PC-3 (cell line): ENCODE measurements around the gene SDSL. TPM values are rescaled to one million over a fixed set of nuclear protein-coding genes. Genes with fewer than 3 reads are reported as not detected.

Experiments used
- ATAC-seq: fragments of 200-7000 bp; cut with Tn5 transposase; 2 replicates; pipeline ENCODE4 v1.9.1; 2020; ENCODE audit warnings: mild to moderate bottlenecking, moderate library complexity
- BruUV-seq: library from RNA; stranded (reverse); fragments of 400-500 nt; replicated peaks from 2 replicates; lab custom pipeline; 2021; lab: Mats Ljungman, UMichigan
- CTCF ChIA-PET: fragments of 300-600 bp; sonication (Branson Sonifier 250); formaldehyde crosslinking; loops from one replicate; lab custom pipeline; 2022; ENCODE audit warnings: antibody characterized with exemption; lab: Charles Lee
- POLR2A ChIA-PET: fragments of 300-600 bp; sonication (Branson Sonifier 250); formaldehyde crosslinking; loops from one replicate; lab custom pipeline; 2022; ENCODE audit warnings: antibody characterized with exemption; ENCODE audit not compliant: unreplicated experiment; lab: Charles Lee
- DNase-seq: peaks from one replicate; pipeline ENCODE4 v3.0.0-alpha.2; 2015
- H2AFZ ChIP-seq: fragments of 300-600 bp; sonication (generic); 2 replicates; pipeline ENCODE4 v1.6.0; 2016; ENCODE audit warnings: antibody characterized with exemption, low read length
- H3F3A ChIP-seq: fragments of 300-600 bp; sonication (generic); one replicate; pipeline ENCODE4 v1.6.0; 2017; ENCODE audit warnings: antibody characterized with exemption, low read length, control low read depth, mild to moderate bottlenecking; ENCODE audit not compliant: unreplicated experiment
- H3K27ac ChIP-seq: fragments of 300-600 bp; sonication (generic); 2 replicates; pipeline ENCODE4 v1.5.1; 2016; ENCODE audit warnings: mild to moderate bottlenecking, low read length
- H3K27me3 ChIP-seq: fragments of 300-600 bp; sonication (generic); 2 replicates; pipeline ENCODE4 v1.6.1; 2016; ENCODE audit warnings: low read length, mixed read lengths
- H3K36me3 ChIP-seq: fragments of 300-600 bp; sonication (generic); 2 replicates; pipeline ENCODE4 v1.6.1; 2016; ENCODE audit warnings: low read depth, mixed run types, low read length, mixed read lengths
- H3K4me1 ChIP-seq: fragments of 300-600 bp; sonication (generic); 2 replicates; pipeline ENCODE4 v1.5.1; 2016; ENCODE audit warnings: low read length; ENCODE audit not compliant: insufficient read depth
- H3K4me2 ChIP-seq: fragments of 300-600 bp; sonication (generic); 2 replicates; pipeline ENCODE4 v1.6.0; 2016; ENCODE audit warnings: low read length
- H3K4me3 ChIP-seq: fragments of 300-600 bp; sonication (generic); 2 replicates; pipeline ENCODE4 v1.5.1; 2016; ENCODE audit warnings: mild to moderate bottlenecking, low read length, mixed read lengths
- H3K79me2 ChIP-seq: fragments of 300-600 bp; sonication (generic); 2 replicates; pipeline ENCODE4 v1.6.1; 2017; ENCODE audit warnings: low read length, mixed read lengths
- H3K9ac ChIP-seq: fragments of 300-600 bp; sonication (generic); 2 replicates; pipeline ENCODE4 v1.6.0; 2016; ENCODE audit warnings: mild to moderate bottlenecking, low read length
- H3K9me2 ChIP-seq: fragments of 300-600 bp; sonication (generic); replicated peaks from 2 replicates; pipeline ENCODE4 v1.6.1; 2016; ENCODE audit warnings: mixed run types, low read length, mixed read lengths
- H3K9me3 ChIP-seq: fragments of 300-600 bp; sonication (generic); 2 replicates; pipeline ENCODE4 v1.6.1; 2016; ENCODE audit warnings: low read length, mixed read lengths
- H4K20me1 ChIP-seq: fragments of 300-600 bp; sonication (generic); 2 replicates; pipeline ENCODE4 v1.6.1; 2016; ENCODE audit warnings: low read length, mixed read lengths
- CTCF ChIP-seq: fragments of 300-600 bp; sonication (generic); conservative IDR thresholded peaks from 2 replicates; pipeline ENCODE4 v1.5.1; 2017; ENCODE audit warnings: antibody characterized with exemption, low read depth, mild to moderate bottlenecking, low read length
- EZH2 ChIP-seq: fragments of 300-600 bp; sonication (generic); IDR thresholded peaks from one replicate; pipeline ENCODE4 v1.6.1; 2017; ENCODE audit warnings: antibody characterized with exemption, mild to moderate bottlenecking, low read length; ENCODE audit not compliant: unreplicated experiment
- EZH2phosphoT487 ChIP-seq: fragments of 300-600 bp; sonication (generic); IDR thresholded peaks from 2 replicates; pipeline ENCODE4 v1.6.1; 2018; ENCODE audit warnings: mild to moderate bottlenecking, antibody characterized with exemption, low read length, borderline replicate concordance
- intact Hi-C: fragments of 100-400 bp; cut with micrococcal nuclease; formaldehyde crosslinking; loops from 2 replicates; pipeline ENCODE4 v1.9.0; 2023
- total RNA-seq: library from RNA; depleted of rRNA; stranded (reverse); fragments of >200 nt; gene quantifications from 2 replicates; pipeline ENCODE4 v1.2.3, GENCODE V29; 2014

SDSL gene
- total RNA-seq, 1 experiment from 2014 or later: 14.0 TPM

GRCh38 chr12:113420996-113421595 lies 1.1 kb upstream of the SDSL start:
- H3K9me2 ChIP-seq: no peaks in the 10 kb centered on the region
- no TSS peak for BruUV-seq
- no peak overlapping the region for H3K4me2 ChIP-seq
- no peak overlapping the region for H3K9ac ChIP-seq
- no peaks in the 10 kb centered on the region for H3K9me3 ChIP-seq
- peaks cover 22% of the 10 kb centered on the region for H3K4me1 ChIP-seq
- TF ChIP-seq EZH2phosphoT487: no peak
- no peak for TF ChIP-seq EZH2
- TF ChIP-seq CTCF: no peak
- ATAC-seq: no peak
- ChIA-PET POLR2A (no interaction called here), CTCF (no interaction called here)
- no peaks in the 10 kb centered on the region for H3F3A ChIP-seq
- H3K27me3 ChIP-seq: no peaks in the 10 kb centered on the region
- no peak for DNase-seq
- no peak overlapping the region for H3K27ac ChIP-seq
- no peaks in the 10 kb centered on the region for H4K20me1 ChIP-seq
- H3K4me3 ChIP-seq: no peak overlapping the region
- peaks cover 15% of the 10 kb centered on the region for H3K79me2 ChIP-seq
- H3K36me3 ChIP-seq: no peaks in the 10 kb centered on the region
- intact Hi-C loops: loop anchor here (5.0 kb wide), 1 partner anchor 229 kb away; no protein-coding TSS in a partner anchor
- no peak overlapping the region for H2AFZ ChIP-seq

- no peaks in the 10 kb centered on the region for H3F3A ChIP-seq
- TF ChIP-seq EZH2phosphoT487: no peak
- TF ChIP-seq CTCF: no peak
- no peak for TF ChIP-seq EZH2
- H3K36me3 ChIP-seq: no peaks in the 10 kb centered on the region
- BruUV-seq: no TSS peak
- H3K9ac ChIP-seq: peak overlapping the region; percentile 89
- H3K9me3 ChIP-seq: no peaks in the 10 kb centered on the region
- POLR2A ChIA-PET: no interaction called here
- CTCF ChIA-PET: interaction anchor here (0.6 kb wide), 1 partner anchor 87 kb away, joined by 3 read pairs; no protein-coding TSS in a partner anchor
- intact Hi-C loops: loop anchor here (1.0 to 5.0 kb wide), 3 partner anchors 64 to 231 kb away; partner anchors contain the start of gene PLBD2
- H3K4me1 ChIP-seq: peaks cover 22% of the 10 kb centered on the region
- ATAC-seq (no peak), DNase-seq (peak; percentile 26)
- H2AFZ ChIP-seq: no peak overlapping the region
- no peaks in the 10 kb centered on the region for H3K27me3 ChIP-seq
- no peaks in the 10 kb centered on the region for H4K20me1 ChIP-seq
- H3K27ac ChIP-seq: peak overlapping the region; percentile 78
- peak overlapping the region; percentile 80 for H3K4me3 ChIP-seq
- no peaks in the 10 kb centered on the region for H3K9me2 ChIP-seq
- peak overlapping the region; percentile 95 for H3K4me2 ChIP-seq
- H3K79me2 ChIP-seq: peaks cover 15% of the 10 kb centered on the region
Measured at GRCh38 chr12:113422886-113423669, 898 bp downstream of the SDSL start.
